GM12801 (cell line): ENCODE measurements around the gene JAZF1.

Experiments
- TF ChIP-seq, protein P1 (sequence below): IDR thresholded peaks from one replicate; pipeline ENCODE4 v1.5.1; 2011; ENCODE audit warnings: control low read depth; ENCODE audit not compliant: insufficient read length; ENCODE audit errors: extremely low read depth

The JAZF1 gene

DNA sequence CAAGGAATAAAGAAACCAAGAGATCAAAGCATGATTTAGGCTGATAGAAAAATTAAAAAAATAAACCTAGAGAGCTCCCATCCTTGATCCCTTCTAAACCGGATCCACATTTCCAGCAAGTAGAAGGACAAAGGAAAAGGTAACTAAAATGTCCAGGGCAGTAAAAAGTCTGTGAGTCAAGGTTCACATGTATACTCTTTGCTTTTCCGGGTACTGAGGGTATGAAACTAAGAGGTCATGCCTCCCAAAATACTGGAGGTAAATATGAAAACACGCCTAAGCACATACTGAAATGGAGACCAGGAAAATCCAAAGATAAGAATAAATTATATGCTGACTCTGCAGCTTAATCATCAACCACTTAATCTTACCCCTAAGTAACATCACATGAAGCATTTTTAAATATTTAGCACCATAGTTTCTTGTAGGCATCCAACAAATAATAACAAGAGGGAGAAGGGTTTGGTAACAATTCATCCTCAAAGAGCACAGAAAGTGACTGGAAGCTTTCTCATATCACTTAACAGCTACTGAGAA, 35.4 kb downstream of the JAZF1 start:
- TF ChIP-seq, protein P1, sequence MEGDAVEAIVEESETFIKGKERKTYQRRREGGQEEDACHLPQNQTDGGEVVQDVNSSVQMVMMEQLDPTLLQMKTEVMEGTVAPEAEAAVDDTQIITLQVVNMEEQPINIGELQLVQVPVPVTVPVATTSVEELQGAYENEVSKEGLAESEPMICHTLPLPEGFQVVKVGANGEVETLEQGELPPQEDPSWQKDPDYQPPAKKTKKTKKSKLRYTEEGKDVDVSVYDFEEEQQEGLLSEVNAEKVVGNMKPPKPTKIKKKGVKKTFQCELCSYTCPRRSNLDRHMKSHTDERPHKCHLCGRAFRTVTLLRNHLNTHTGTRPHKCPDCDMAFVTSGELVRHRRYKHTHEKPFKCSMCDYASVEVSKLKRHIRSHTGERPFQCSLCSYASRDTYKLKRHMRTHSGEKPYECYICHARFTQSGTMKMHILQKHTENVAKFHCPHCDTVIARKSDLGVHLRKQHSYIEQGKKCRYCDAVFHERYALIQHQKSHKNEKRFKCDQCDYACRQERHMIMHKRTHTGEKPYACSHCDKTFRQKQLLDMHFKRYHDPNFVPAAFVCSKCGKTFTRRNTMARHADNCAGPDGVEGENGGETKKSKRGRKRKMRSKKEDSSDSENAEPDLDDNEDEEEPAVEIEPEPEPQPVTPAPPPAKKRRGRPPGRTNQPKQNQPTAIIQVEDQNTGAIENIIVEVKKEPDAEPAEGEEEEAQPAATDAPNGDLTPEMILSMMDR: no peak

DNA sequence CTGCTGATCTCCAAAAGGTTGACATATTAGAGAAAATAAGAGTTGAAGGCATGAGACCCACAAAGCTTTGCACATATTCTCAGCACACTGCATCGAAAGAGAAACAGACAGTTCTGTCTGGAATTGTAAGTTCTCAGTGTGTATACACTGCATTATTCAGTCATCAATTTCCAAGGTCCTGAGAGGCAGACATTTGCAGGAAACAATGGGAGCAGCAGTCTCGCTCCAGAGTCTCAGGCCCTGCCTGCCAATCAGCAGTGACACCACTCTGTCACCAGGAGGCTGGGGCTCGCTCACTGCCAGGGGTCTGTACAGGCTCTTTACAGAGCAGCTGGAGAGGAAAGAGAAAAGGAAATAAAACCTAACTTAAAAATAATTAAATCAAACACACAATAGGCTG, 36.3 kb downstream of the JAZF1 start:
- TF ChIP-seq, protein P1: no peak

DNA sequence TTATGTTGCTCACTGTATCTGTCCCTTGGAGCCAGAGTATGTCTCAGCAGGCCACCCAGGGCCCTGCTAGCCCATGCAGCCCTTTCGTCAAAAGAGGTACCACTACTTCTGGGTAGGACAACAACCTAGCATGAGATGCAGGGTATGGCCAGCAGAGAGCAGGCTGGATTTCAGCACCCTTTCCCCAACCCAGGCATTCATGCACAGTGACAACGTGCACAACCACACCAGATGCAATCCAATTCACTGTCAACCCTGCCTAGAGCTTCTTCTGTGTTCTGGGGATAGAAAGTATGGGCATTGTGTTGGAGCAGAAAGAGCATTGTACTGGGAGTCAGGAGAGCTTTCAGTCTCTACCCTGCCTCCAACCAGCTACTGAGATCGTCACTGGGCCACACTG, 37.9 kb downstream of the JAZF1 start:
- TF ChIP-seq, protein P1: no peak

DNA sequence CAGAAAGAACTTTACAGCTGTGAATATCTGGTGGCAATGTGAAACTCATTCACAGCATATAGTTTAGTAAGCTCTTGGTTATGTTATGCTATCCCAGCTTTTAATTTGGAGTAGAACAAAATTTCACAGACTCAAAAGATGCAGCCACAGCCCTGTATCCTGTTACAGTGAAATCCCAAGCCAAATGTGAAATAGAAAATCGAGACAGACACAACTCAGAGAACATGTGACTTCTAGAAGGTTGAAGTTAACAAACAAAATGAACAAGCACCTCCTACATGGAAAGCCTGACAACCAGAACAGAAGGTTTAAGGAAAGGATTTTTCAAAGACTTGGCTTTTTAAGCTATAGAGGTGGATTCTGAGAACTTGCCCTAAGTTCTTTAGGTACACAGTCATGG, 39.6 kb downstream of the JAZF1 start:
- TF ChIP-seq, protein P1: no peak

- TF ChIP-seq, protein P1: no peak
Observed at GRCh38 chr7:28138837-28139236, 41.8 kb downstream of the JAZF1 start.

- TF ChIP-seq, protein P1: no peak
Observed at GRCh38 chr7:28137463-28137862, 43.1 kb downstream of the JAZF1 start.

- TF ChIP-seq, protein P1: no peak
Observed at GRCh38 chr7:28136885-28137284, 43.7 kb downstream of the JAZF1 start.
